Osteocyte (in vitro differentiated cells): Measurements from ENCODE around the gene CSRP1. TPM values are rescaled to one million over a fixed set of nuclear protein-coding genes. Genes with fewer than 3 reads are reported as not detected.
"Not testable (repeated sequence)": the region's sequence is repeated elsewhere in the genome, so short reads cannot be mapped to it uniquely, and the experiment has no call there.

ENCODE experiments used
- DNase-seq: peaks from one replicate; pipeline ENCODE4 v3.0.0; 2021; ENCODE audit warnings: mixed read lengths; ENCODE audit not compliant: unreplicated experiment; ENCODE audit errors: extremely low spot score
- H3K27ac Mint-ChIP-seq: one replicate; pipeline ENCODE4 v1.8.0; 2021; ENCODE audit warnings: mild to moderate bottlenecking, mixed read lengths; ENCODE audit not compliant: unreplicated experiment
- H3K27me3 Mint-ChIP-seq: one replicate; pipeline ENCODE4 v1.8.0; 2021; ENCODE audit warnings: mixed read lengths; ENCODE audit not compliant: unreplicated experiment
- H3K36me3 Mint-ChIP-seq: one replicate; pipeline ENCODE4 v1.8.0; 2021; ENCODE audit warnings: mixed read lengths; ENCODE audit not compliant: unreplicated experiment
- H3K4me1 Mint-ChIP-seq: one replicate; pipeline ENCODE4 v1.8.0; 2021; ENCODE audit warnings: mixed read lengths; ENCODE audit not compliant: unreplicated experiment
- H3K4me3 Mint-ChIP-seq: one replicate; pipeline ENCODE4 v1.8.0; 2021; ENCODE audit warnings: mild to moderate bottlenecking, moderate library complexity, mixed read lengths; ENCODE audit not compliant: unreplicated experiment
- H3K9me3 Mint-ChIP-seq: one replicate; pipeline ENCODE4 v1.8.0; 2021; ENCODE audit warnings: mixed read lengths; ENCODE audit not compliant: unreplicated experiment
- total RNA-seq: library from RNA; stranded (reverse); gene quantifications from 2 replicates; pipeline ENCODE4 v1.2.1, GENCODE V29; 2021
- TF ChIP-seq, protein P1 (sequence below): fragments of 200-600 bp; sonication (generic); IDR thresholded peaks from 2 replicates; pipeline ENCODE4 v1.5.0; 2021; ENCODE audit warnings: antibody characterized with exemption, mild to moderate bottlenecking, moderate library complexity

Gene CSRP1
- total RNA-seq, 1 donor from 2014 or later: 0.56 TPM

GRCh38 chr1:201473296-201473695 is 33.6 kb downstream of the CSRP1 start:
- Mint-ChIP-seq H3K4me3 (no peak overlapping the region), H3K27me3 (no peaks in the 10 kb centered on the region), H3K4me1 (peaks cover 17% of the 10 kb centered on the region), H3K9me3 (no peaks in the 10 kb centered on the region), H3K36me3 (no peaks in the 10 kb centered on the region), H3K27ac (no peak overlapping the region)
- TF ChIP-seq, protein P1, sequence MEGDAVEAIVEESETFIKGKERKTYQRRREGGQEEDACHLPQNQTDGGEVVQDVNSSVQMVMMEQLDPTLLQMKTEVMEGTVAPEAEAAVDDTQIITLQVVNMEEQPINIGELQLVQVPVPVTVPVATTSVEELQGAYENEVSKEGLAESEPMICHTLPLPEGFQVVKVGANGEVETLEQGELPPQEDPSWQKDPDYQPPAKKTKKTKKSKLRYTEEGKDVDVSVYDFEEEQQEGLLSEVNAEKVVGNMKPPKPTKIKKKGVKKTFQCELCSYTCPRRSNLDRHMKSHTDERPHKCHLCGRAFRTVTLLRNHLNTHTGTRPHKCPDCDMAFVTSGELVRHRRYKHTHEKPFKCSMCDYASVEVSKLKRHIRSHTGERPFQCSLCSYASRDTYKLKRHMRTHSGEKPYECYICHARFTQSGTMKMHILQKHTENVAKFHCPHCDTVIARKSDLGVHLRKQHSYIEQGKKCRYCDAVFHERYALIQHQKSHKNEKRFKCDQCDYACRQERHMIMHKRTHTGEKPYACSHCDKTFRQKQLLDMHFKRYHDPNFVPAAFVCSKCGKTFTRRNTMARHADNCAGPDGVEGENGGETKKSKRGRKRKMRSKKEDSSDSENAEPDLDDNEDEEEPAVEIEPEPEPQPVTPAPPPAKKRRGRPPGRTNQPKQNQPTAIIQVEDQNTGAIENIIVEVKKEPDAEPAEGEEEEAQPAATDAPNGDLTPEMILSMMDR: no peak
- DNase-seq: no peak

- not testable (repeated sequence) for H3K9me3 Mint-ChIP-seq, H3K27me3 Mint-ChIP-seq, H3K27ac Mint-ChIP-seq, H3K4me3 Mint-ChIP-seq, H3K36me3 Mint-ChIP-seq, DNase-seq
- H3K4me1 Mint-ChIP-seq: peaks cover 23% of the 10 kb centered on the region
These were observed 34.6 kb downstream of the CSRP1 start for GRCh38 chr1:201472321-201472720.

DNA sequence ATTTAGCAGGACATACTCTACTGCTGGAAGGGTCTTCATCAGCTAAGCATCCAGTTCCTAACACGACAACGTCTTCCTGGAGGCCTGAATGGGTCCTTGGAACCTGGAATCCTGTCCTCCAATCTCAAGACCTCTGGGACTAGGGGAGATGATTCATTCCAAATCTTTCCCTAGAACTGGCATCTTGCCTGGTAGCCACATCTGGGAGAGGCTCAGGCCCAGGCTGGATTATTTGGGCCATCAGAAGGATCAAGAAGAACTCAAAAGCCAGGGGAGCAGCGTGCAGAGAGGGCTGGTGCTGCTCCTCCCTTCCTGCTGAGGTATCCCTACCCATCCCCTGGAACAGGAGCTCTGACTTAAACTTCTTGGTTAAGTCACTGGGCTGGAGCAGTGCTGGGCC is 35.2 kb downstream of the CSRP1 start:
- Mint-ChIP-seq H3K27ac (no peak overlapping the region), H3K9me3 (no peaks in the 10 kb centered on the region), H3K36me3 (no peaks in the 10 kb centered on the region), H3K4me3 (no peak overlapping the region), H3K4me1 (peaks cover 25% of the 10 kb centered on the region), H3K27me3 (no peaks in the 10 kb centered on the region)
- TF ChIP-seq, protein P1: no peak
- no peak for DNase-seq

- Mint-ChIP-seq H3K36me3 (peaks cover 2% of the 10 kb centered on the region), H3K27ac (peak overlapping the region; percentile 41), H3K9me3 (no peaks in the 10 kb centered on the region), H3K27me3 (no peaks in the 10 kb centered on the region), H3K4me1 (peaks cover 35% of the 10 kb centered on the region), H3K4me3 (no peak overlapping the region)
- DNase-seq: no peak
- TF ChIP-seq, protein P1: no peak
These were observed 36.3 kb downstream of the CSRP1 start for GRCh38 chr1:201470581-201470980.

DNA sequence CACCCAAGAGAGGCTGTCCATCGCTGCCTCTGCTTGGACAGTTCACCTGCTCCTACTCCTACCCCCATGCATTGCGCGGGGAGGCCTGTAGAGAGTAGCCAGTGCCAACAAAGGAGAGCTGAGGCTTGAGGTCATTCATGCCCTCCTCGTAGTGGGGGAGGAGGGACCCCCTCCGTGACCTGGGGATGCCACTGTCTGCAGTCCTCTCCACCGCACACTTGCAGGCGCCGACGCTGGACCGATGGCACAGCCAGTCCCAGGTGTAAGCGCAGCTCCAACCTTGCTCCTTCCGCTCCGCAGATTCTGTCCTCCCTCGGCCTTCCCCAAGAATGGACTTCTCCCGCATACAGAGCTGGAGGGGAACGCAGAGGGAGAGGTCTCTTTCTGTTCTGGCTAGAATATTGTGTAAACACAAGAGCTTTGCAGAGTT is 37.3 kb downstream of the CSRP1 start:
- no peak for DNase-seq
- peak overlapping the region; percentile 96 for H3K4me3 Mint-ChIP-seq
- peak overlapping the region; percentile 41 for H3K27ac Mint-ChIP-seq
- peaks cover 8% of the 10 kb centered on the region for H3K36me3 Mint-ChIP-seq
- TF ChIP-seq, protein P1: no peak
- H3K4me1 Mint-ChIP-seq: peaks cover 38% of the 10 kb centered on the region
- no peaks in the 10 kb centered on the region for H3K9me3 Mint-ChIP-seq
- H3K27me3 Mint-ChIP-seq: no peaks in the 10 kb centered on the region
